Ectodermal cell (in vitro differentiated cells): ENCODE measurements around the gene SZRD1.

ENCODE experiments used
- H3K27ac ChIP-seq: 2 replicates; pipeline ENCODE4 v1.7.0; 2013; ENCODE audit warnings: mild to moderate bottlenecking, low read depth, low read length; ENCODE audit not compliant: insufficient read depth, poor library complexity, severe bottlenecking
- H3K27me3 ChIP-seq: 2 replicates; pipeline ENCODE4 v1.7.0; 2013; ENCODE audit warnings: mild to moderate bottlenecking, low read length; ENCODE audit not compliant: insufficient read depth, control insufficient read depth, poor library complexity, severe bottlenecking
- H3K36me3 ChIP-seq: one replicate; pipeline ENCODE4 v1.7.0; 2013; ENCODE audit warnings: low read length; ENCODE audit not compliant: control insufficient read depth, insufficient read depth
- H3K4me1 ChIP-seq: one replicate; pipeline ENCODE4 v1.7.0; 2013; ENCODE audit warnings: low read length; ENCODE audit not compliant: control insufficient read depth, insufficient read depth
- H3K4me3 ChIP-seq: 2 replicates; pipeline ENCODE4 v1.7.0; 2013; ENCODE audit warnings: low read depth, low read length, control low read depth; ENCODE audit not compliant: insufficient read depth
- H3K9me3 ChIP-seq: 2 replicates; pipeline ENCODE4 v1.7.0; 2013; ENCODE audit warnings: mild to moderate bottlenecking, low read length, moderate library complexity; ENCODE audit not compliant: control insufficient read depth
- WGBS, 2 experiments: methylation state at CpG; one replicate each; pipeline ENCODE4 v1.1.7; 2013; ENCODE audit warnings: missing lambda C conversion rate in 2 of 2; 5-methylcytosine and 5-hydroxymethylcytosine counted together

SZRD1 gene

GRCh38 chr1:16396591-16396990 is 29.5 kb downstream of the SZRD1 start:
- Histone ChIP-seq H3K4me1 (peaks cover 14% of the 10 kb centered on the region), H3K27me3 (no peaks in the 10 kb centered on the region), H3K9me3 (no peaks in the 10 kb centered on the region), H3K27ac (no peak overlapping the region), H3K36me3 (peaks cover 18% of the 10 kb centered on the region), H3K4me3 (no peak overlapping the region)
- 95 to 96% methylated on average over 7 of the region's 7 CpGs for WGBS, 2 experiments

DNA sequence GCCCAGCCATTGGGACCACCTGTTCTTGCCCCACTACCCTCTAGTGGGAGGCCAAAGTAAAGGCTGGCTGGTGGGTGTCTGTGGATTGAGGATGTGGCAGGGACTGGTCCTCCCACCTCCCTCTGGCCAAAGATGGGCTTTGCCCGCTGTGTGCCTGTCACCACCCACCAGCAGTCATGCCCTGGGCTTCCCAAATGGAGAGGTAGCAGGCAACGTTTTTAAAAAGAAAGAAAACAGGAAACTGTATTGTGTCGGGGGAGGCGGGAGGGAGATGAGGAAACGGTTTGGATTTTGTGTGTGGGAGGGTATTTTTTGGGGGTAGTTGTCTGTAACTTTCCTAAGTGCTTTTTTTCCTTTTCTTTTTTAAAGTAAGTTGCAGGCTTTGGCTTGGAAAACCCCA is 30.1 kb downstream of the SZRD1 start:
- Histone ChIP-seq H3K27me3 (no peaks in the 10 kb centered on the region), H3K4me1 (peaks cover 10% of the 10 kb centered on the region), H3K36me3 (peaks cover 18% of the 10 kb centered on the region), H3K9me3 (no peaks in the 10 kb centered on the region), H3K27ac (no peak overlapping the region), H3K4me3 (no peak overlapping the region)
- 92% methylated on average over 5 of the region's 5 CpGs for WGBS, 2 experiments

- peaks cover 18% of the 10 kb centered on the region for H3K36me3 ChIP-seq
Measured at GRCh38 chr1:16398371-16398953, 31.4 kb downstream of the SZRD1 start.

DNA sequence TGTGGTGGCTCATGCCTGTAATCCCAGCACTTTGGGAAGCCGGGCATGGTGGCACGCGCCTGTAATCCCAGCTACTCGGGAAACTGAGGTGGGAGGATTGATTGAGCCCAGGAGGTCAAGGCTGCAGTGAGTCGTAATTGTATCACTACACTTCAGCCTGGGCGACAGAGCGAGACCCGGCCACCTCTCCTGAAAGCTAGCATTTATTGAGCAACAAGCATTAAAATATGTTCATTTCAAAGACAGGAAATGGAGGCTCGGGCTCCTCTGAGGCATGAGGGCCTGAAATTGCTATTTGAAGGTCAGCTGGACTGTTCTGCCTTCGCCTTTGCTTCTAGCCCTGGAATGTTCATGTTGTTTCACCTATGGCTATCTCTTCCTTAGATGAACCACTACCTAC is 35.7 kb downstream of the SZRD1 start:
- Histone ChIP-seq H3K27ac (no peak overlapping the region), H3K36me3 (no peaks in the 10 kb centered on the region), H3K4me1 (no peaks in the 10 kb centered on the region), H3K27me3 (no peaks in the 10 kb centered on the region), H3K4me3 (no peak overlapping the region), H3K9me3 (no peaks in the 10 kb centered on the region)
- 92 to 94% methylated on average over 10 of the region's 10 CpGs for WGBS, 2 experiments

More at GRCh38 chr1:16398371-16398953, 31.4 kb downstream of the SZRD1 start:
- WGBS, 2 experiments, result 93 to 96% methylated on average over 5 of the region's 5 CpGs
- no peaks in the 10 kb centered on the region for H3K9me3 ChIP-seq
- H3K27ac ChIP-seq, result no peak overlapping the region
- H3K4me3 ChIP-seq, result no peak overlapping the region
- H3K4me1 ChIP-seq, result no peaks in the 10 kb centered on the region
- no peaks in the 10 kb centered on the region for H3K27me3 ChIP-seq

DNA sequence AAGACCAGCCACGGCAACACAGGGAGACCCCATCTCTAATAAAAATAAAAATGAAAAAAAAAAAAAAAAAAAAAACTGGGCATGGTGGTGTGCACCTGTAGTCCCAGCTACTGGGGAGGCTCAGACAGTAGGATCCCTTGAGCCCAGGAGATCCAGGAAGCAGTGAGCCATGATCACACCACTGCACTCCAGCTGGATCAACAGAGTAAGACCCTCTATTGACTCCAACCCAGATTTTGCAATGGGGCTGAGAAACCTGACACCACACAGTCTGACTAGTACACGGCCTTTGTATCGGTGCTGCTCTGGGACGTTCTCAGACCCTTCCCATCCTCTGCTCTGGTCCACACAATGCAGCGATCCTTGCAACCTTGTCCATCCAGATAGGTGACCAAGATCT is 38.4 kb downstream of the SZRD1 start:
- WGBS, 2 experiments, result 67 to 71% methylated on average over 4 of the region's 5 CpGs
- no peak overlapping the region for H3K4me3 ChIP-seq

DNA sequence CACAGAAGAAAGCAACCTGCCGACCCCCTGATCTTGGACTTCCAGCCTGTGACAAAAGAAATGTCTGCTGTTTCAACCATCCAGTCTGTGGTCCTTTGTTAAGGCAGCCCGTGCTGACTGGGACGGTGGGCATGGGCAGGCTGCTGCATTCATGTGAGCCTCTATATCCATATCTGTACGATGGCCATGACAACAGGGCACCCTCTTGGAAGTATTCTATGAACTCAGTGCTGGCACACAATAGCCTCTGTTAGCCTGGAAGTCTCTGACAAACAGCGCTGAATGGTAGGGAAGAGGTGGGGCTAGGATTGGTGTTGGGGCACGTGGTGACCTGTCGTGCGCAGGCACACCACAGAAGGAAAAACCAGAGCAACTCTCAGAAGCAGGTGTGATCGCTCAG is 39.8 kb downstream of the SZRD1 start:
- Histone ChIP-seq H3K4me1 (no peaks in the 10 kb centered on the region), H3K4me3 (no peak overlapping the region), H3K36me3 (no peaks in the 10 kb centered on the region), H3K9me3 (no peaks in the 10 kb centered on the region), H3K27me3 (no peaks in the 10 kb centered on the region), H3K27ac (no peak overlapping the region)
- 92% methylated on average over 9 of the region's 9 CpGs for WGBS, 2 experiments

More for the DNA sequence above, 38.4 kb downstream of the SZRD1 start:
- Histone ChIP-seq H3K4me1 (no peaks in the 10 kb centered on the region), H3K36me3 (no peaks in the 10 kb centered on the region), H3K9me3 (no peaks in the 10 kb centered on the region), H3K27ac (no peak overlapping the region), H3K27me3 (no peaks in the 10 kb centered on the region)

DNA sequence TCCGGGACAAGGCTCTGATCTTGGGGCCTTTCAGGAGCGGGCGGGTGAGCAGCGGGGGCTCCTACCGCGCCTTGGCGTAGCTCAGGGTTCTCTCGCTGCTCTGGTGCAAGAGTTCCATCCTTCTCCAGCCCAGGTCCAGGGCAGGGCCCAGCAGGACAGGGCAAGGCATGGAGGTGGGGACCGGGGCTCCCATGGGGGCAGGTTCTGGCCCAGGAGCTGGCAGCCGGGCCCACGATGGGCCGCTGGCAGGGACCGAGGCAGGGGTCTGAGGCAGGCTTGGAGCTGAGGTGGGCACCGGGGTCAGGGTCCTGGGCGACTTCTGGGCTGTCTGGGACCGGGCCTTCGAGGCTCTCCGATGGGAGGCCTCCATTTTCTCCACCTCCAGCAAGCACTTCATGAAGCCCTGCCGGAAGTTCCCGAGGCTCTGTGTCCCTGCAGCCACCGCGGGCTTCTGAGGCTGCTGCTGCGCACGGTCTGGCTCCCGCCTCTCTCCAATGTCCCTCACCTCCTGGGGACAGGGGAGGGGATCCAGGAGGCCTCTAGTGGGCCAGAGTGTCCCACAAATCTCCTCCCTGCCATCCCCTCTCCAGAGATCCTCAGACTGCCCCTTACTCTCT is 42.6 kb downstream of the SZRD1 start:
- Histone ChIP-seq H3K36me3 (no peaks in the 10 kb centered on the region), H3K4me1 (no peaks in the 10 kb centered on the region), H3K27ac (no peak overlapping the region), H3K4me3 (no peak overlapping the region), H3K9me3 (no peaks in the 10 kb centered on the region), H3K27me3 (no peaks in the 10 kb centered on the region)
- WGBS, 2 experiments, result 88 to 90% methylated on average over 25 of the region's 25 CpGs

- Histone ChIP-seq H3K27ac (no peak overlapping the region), H3K4me1 (no peaks in the 10 kb centered on the region), H3K36me3 (no peaks in the 10 kb centered on the region), H3K4me3 (no peak overlapping the region), H3K9me3 (no peaks in the 10 kb centered on the region), H3K27me3 (no peaks in the 10 kb centered on the region)
- 91 to 97% methylated on average over 5 of the region's 5 CpGs for WGBS, 2 experiments
Measured at GRCh38 chr1:16410803-16411202, 43.8 kb downstream of the SZRD1 start.

- no peaks in the 10 kb centered on the region for H3K9me3 ChIP-seq
- no peaks in the 10 kb centered on the region for H3K36me3 ChIP-seq
- no peaks in the 10 kb centered on the region for H3K4me1 ChIP-seq
- 93 to 96% methylated on average over 3 of the region's 3 CpGs for WGBS, 2 experiments
- H3K27ac ChIP-seq, result no peak overlapping the region
- H3K4me3 ChIP-seq, result no peak overlapping the region
- H3K27me3 ChIP-seq, result no peaks in the 10 kb centered on the region
Measured at GRCh38 chr1:16413191-16413590, 46.1 kb downstream of the SZRD1 start.

- H3K4me1 ChIP-seq, result no peaks in the 10 kb centered on the region
- no peaks in the 10 kb centered on the region for H3K36me3 ChIP-seq
- H3K4me3 ChIP-seq, result no peak overlapping the region
- no peaks in the 10 kb centered on the region for H3K9me3 ChIP-seq
- 94% methylated on average over 7 of the region's 7 CpGs for WGBS, 2 experiments
- no peak overlapping the region for H3K27ac ChIP-seq
- H3K27me3 ChIP-seq, result no peaks in the 10 kb centered on the region
Measured at GRCh38 chr1:16418823-16419425, 51.9 kb downstream of the SZRD1 start.
